ENCODE data around the gene GABRG2. TPM values are rescaled to one million over a fixed set of nuclear protein-coding genes. Genes with fewer than 3 reads are reported as not detected.

Gene GABRG2
- polyA plus RNA-seq, 1 of the 3 experiments (the other 2 are of a cell fraction): not detected

DNA sequence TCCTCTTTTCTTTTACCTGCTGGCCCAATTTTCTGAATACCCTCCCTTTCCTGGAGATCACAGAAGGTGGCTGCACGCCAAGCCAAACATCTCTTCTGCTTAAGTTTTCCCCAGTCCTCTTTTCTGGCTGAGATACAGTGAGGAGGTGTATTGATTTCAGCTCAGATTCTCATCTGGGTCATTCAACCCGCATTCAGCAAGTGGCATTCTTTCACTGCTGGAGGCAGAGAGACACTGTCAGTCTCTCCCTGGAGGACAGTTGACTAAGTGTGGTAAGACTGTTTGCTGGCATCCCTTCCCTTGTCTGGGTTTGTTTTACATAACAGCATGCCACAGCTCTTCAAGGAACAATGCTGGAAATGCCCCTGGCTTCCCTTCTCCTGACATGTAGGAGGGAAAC, 60.5 kb downstream of the GABRG2 start:
- CTCF ChIA-PET: no interaction called here

DNA sequence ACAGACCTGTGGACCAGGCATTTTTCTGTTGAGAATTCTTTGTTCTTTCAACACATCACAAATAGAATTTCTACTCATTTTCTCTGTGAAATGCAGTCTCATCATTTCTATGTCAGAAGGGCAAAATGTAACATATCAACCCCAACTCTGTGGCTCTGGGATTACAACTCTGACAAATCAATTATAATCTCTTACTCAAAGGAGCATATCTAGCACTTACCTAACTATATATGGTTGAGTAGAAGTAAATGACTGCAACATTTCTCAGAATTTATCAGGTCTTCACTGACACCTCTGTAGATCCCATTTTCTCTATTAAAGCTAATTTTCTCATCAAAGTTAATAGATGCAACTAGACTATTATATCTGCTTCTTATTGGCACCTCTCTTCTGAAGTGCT, 64.8 kb downstream of the GABRG2 start:
- H3K9me2 ChIP-seq: no peaks in the 10 kb centered on the region; the same call in 1 of the 2 replicates
- H3K4me3 ChIP-seq (ENCODE audit: low read depth in 2 of 2, low read length in 1 of 2): no peak overlapping the region
- no peaks in the 10 kb centered on the region for H3K79me2 ChIP-seq (ENCODE audit: insufficient read depth)
- no peaks in the 10 kb centered on the region for H3K9me3 ChIP-seq
- no peak overlapping the region for H3K27ac ChIP-seq (ENCODE audit: low read depth in 2 of 2, low read length in 1 of 2)
- H3K36me3 ChIP-seq (replicated peaks in 1 of 2; ENCODE audit: control insufficient read depth in 1 of 2, insufficient read depth in 2 of 2, low read length in 1 of 2): no peaks in the 10 kb centered on the region
- no peak for DNase-seq
- no peaks in the 10 kb centered on the region for H3F3A ChIP-seq (replicated peaks; ENCODE audit: insufficient read depth)
- H3K27me3 ChIP-seq (ENCODE audit: insufficient read depth): no peaks in the 10 kb centered on the region
- CTCF ChIA-PET: interaction anchor here (0.7 to 0.8 kb wide), 2 partner anchors 29 to 76 kb away, joined by 3 read pairs; no protein-coding TSS in a partner anchor
- no peaks in the 10 kb centered on the region for H4K20me1 ChIP-seq (ENCODE audit: insufficient read depth)
- POLR2A ChIA-PET: no interaction called here
- no peaks in the 10 kb centered on the region for H3K4me1 ChIP-seq (ENCODE audit: control insufficient read depth in 1 of 2, insufficient read depth in 2 of 2, low read depth in 1 of 2, low read length in 1 of 2)
- no peak overlapping the region for H3K9ac ChIP-seq
- H2AFZ ChIP-seq (ENCODE audit: low read depth): no peak overlapping the region
- no peak overlapping the region for H3K4me2 ChIP-seq
- no peak for TF ChIP-seq RAD21 (IDR thresholded peaks at IDR 0.05; ENCODE audit: low read length)
- TF ChIP-seq RFX5 (IDR thresholded peaks at IDR 0.05; ENCODE audit: low read length): no peak
- TF ChIP-seq, protein P1, sequence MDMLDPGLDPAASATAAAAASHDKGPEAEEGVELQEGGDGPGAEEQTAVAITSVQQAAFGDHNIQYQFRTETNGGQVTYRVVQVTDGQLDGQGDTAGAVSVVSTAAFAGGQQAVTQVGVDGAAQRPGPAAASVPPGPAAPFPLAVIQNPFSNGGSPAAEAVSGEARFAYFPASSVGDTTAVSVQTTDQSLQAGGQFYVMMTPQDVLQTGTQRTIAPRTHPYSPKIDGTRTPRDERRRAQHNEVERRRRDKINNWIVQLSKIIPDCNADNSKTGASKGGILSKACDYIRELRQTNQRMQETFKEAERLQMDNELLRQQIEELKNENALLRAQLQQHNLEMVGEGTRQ (IDR thresholded peaks at IDR 0.05; ENCODE audit: borderline replicate concordance, low read depth, low read length): no peak
- no peak for TF ChIP-seq TAF1 (IDR thresholded peaks at IDR 0.05; ENCODE audit: borderline replicate concordance, low read depth, low read length)
- TF ChIP-seq IRF3 (IDR thresholded peaks at IDR 0.05; ENCODE audit: low read depth, low read length): no peak
- no peak for TF ChIP-seq MAX (IDR thresholded peaks at IDR 0.05; ENCODE audit: low read depth)
- no peak for TF ChIP-seq MXI1 (IDR thresholded peaks at IDR 0.05; ENCODE audit: low read depth, low read length)
- TF ChIP-seq SIN3A (IDR thresholded peaks at IDR 0.05; ENCODE audit: borderline replicate concordance, low read depth, low read length): no peak
- TF ChIP-seq JUND (IDR thresholded peaks at IDR 0.05): no peak
- no peak for TF ChIP-seq EZH2phosphoT487 (IDR thresholded peaks at IDR 0.05; ENCODE audit: borderline replicate concordance, low read depth)
- no peak for TF ChIP-seq FOXJ3 (CRISPR knock-in tag; IDR thresholded peaks at IDR 0.05)
- TF ChIP-seq GABPA (IDR thresholded peaks at IDR 0.05; ENCODE audit: low read depth): no peak
- no peak for TF ChIP-seq TCF12 (IDR thresholded peaks at IDR 0.05)
- TF ChIP-seq NFIC (IDR thresholded peaks at IDR 0.05; ENCODE audit: borderline replicate concordance): no peak
- TF ChIP-seq RXRA (IDR thresholded peaks at IDR 0.05; ENCODE audit: borderline replicate concordance, low read depth): no peak
- TF ChIP-seq FOSL2 (IDR thresholded peaks at IDR 0.05; ENCODE audit: borderline replicate concordance, low read depth): no peak
- TF ChIP-seq EP300 (IDR thresholded peaks at IDR 0.05; ENCODE audit: borderline replicate concordance in 1 of 2, low read depth in 1 of 2, low read length in 1 of 2): no peak

More for the DNA sequence above, 60.5 kb downstream of the GABRG2 start:
- H3K9me2 ChIP-seq: no peaks in the 10 kb centered on the region; the same call in 1 of the 2 replicates
- H3K36me3 ChIP-seq (replicated peaks in 1 of 2; ENCODE audit: control insufficient read depth in 1 of 2, insufficient read depth in 2 of 2, low read length in 1 of 2): no peaks in the 10 kb centered on the region
- H3K4me3 ChIP-seq (ENCODE audit: low read depth in 2 of 2, low read length in 1 of 2): no peak overlapping the region
- H3K4me2 ChIP-seq: no peak overlapping the region
- no peak overlapping the region for H3K27ac ChIP-seq (ENCODE audit: low read depth in 2 of 2, low read length in 1 of 2)
- DNase-seq: no peak
- no peaks in the 10 kb centered on the region for H3F3A ChIP-seq (replicated peaks; ENCODE audit: insufficient read depth)
- no peak overlapping the region for H2AFZ ChIP-seq (ENCODE audit: low read depth)
- POLR2A ChIA-PET: no interaction called here
- TF ChIP-seq RFX5 (IDR thresholded peaks at IDR 0.05; ENCODE audit: low read length) (no peak), TEAD4 (IDR thresholded peaks at IDR 0.05; ENCODE audit: borderline replicate concordance, insufficient read depth) (no peak), USF1 (IDR thresholded peaks at IDR 0.05; ENCODE audit: borderline replicate concordance, low read depth) (no peak)
- TF ChIP-seq, protein P2, sequence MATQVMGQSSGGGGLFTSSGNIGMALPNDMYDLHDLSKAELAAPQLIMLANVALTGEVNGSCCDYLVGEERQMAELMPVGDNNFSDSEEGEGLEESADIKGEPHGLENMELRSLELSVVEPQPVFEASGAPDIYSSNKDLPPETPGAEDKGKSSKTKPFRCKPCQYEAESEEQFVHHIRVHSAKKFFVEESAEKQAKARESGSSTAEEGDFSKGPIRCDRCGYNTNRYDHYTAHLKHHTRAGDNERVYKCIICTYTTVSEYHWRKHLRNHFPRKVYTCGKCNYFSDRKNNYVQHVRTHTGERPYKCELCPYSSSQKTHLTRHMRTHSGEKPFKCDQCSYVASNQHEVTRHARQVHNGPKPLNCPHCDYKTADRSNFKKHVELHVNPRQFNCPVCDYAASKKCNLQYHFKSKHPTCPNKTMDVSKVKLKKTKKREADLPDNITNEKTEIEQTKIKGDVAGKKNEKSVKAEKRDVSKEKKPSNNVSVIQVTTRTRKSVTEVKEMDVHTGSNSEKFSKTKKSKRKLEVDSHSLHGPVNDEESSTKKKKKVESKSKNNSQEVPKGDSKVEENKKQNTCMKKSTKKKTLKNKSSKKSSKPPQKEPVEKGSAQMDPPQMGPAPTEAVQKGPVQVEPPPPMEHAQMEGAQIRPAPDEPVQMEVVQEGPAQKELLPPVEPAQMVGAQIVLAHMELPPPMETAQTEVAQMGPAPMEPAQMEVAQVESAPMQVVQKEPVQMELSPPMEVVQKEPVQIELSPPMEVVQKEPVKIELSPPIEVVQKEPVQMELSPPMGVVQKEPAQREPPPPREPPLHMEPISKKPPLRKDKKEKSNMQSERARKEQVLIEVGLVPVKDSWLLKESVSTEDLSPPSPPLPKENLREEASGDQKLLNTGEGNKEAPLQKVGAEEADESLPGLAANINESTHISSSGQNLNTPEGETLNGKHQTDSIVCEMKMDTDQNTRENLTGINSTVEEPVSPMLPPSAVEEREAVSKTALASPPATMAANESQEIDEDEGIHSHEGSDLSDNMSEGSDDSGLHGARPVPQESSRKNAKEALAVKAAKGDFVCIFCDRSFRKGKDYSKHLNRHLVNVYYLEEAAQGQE (IDR thresholded peaks at IDR 0.05; ENCODE audit: low read depth, low read length): no peak
- H3K9ac ChIP-seq: no peak overlapping the region
- 0% methylated on average over 2 of the region's 2 CpGs for WGBS (ENCODE audit: low lambda C conversion rate)
- no peaks in the 10 kb centered on the region for H3K79me2 ChIP-seq (ENCODE audit: insufficient read depth)
- no peaks in the 10 kb centered on the region for H3K27me3 ChIP-seq (ENCODE audit: insufficient read depth)
- H3K9me3 ChIP-seq: no peaks in the 10 kb centered on the region
- H3K4me1 ChIP-seq (ENCODE audit: control insufficient read depth in 1 of 2, insufficient read depth in 2 of 2, low read depth in 1 of 2, low read length in 1 of 2): no peaks in the 10 kb centered on the region
- H4K20me1 ChIP-seq (ENCODE audit: insufficient read depth): no peaks in the 10 kb centered on the region

Measured in SK-N-SH (cell line).